ENCODE measurements around the gene LDB2. TPM values are rescaled to one million over a fixed set of nuclear protein-coding genes. Genes with fewer than 3 reads are reported as not detected.

Gene LDB2
- polyA plus RNA-seq, 3 donors = not detected

- no peaks in the 10 kb centered on the region for H3K27me3 ChIP-seq (ENCODE audit: control insufficient read depth in 2 of 2, insufficient read depth in 2 of 2, low read length in 2 of 2)
- no peaks in the 10 kb centered on the region for H3K9me3 ChIP-seq (replicated peaks in 1 of 2; ENCODE audit: control insufficient read depth in 1 of 2, insufficient read depth in 1 of 2, low read length in 2 of 2)
- Mint-ChIP-seq H3K36me3 (no peaks in the 10 kb centered on the region), H3K9me3 (no peaks in the 10 kb centered on the region), H3K4me3 (no peak overlapping the region), H3K27me3 (ENCODE audit: low read depth in 3 of 3) (peaks cover 0 to 2% (median 1%) of the 10 kb centered on the region in 3 donors), H3K4me1 (no peaks in the 10 kb centered on the region), H3K27ac (no peak overlapping the region)
- intact Hi-C loops (cut with micrococcal nuclease) = no loop called here
- no peak overlapping the region for H3K27ac ChIP-seq (ENCODE audit: low read depth in 1 of 2, low read length in 2 of 2)
- TF ChIP-seq CTCF (IDR thresholded peaks at IDR 0.05) = no peak
- H3K9ac ChIP-seq (ENCODE audit: insufficient read depth, low read length, poor library complexity, severe bottlenecking) = no peak overlapping the region
- H2AFZ ChIP-seq (ENCODE audit: insufficient read depth, low read depth, low read length, poor library complexity, severe bottlenecking) = no peak overlapping the region
- no peak overlapping the region for H3K4me3 ChIP-seq (replicated peaks in 1 of 3; ENCODE audit: low read depth in 2 of 3, low read length in 3 of 3)
- no peak for DNase-seq
- no peaks in the 10 kb centered on the region for H3K36me3 ChIP-seq (replicated peaks in 1 of 2; ENCODE audit: control insufficient read depth in 1 of 2, insufficient read depth in 2 of 2, low read length in 2 of 2)
- no peaks in the 10 kb centered on the region for H3K4me1 ChIP-seq (ENCODE audit: control insufficient read depth in 1 of 2, insufficient read depth in 2 of 2, low read length in 2 of 2)
- H4K20me1 ChIP-seq (ENCODE audit: insufficient read depth, low read length) = no peaks in the 10 kb centered on the region
- 29% methylated on average over 1 of the region's 7 CpGs for WGBS (ENCODE audit: insufficient coverage)
- H3K79me2 ChIP-seq (ENCODE audit: insufficient read depth, low read length) = no peaks in the 10 kb centered on the region
- no peak overlapping the region for H3K4me2 ChIP-seq (replicated peaks; ENCODE audit: extremely low read depth, low read length, poor library complexity, severe bottlenecking)
Measured at GRCh38 chr4:16598597-16599206, 299.7 kb downstream of the LDB2 start.

GRCh38 chr4:16597845-16598596, 300.4 kb downstream of the LDB2 start:
- H3K27me3 ChIP-seq (ENCODE audit: control insufficient read depth in 2 of 2, insufficient read depth in 2 of 2, low read length in 2 of 2) = no peaks in the 10 kb centered on the region
- H3K4me3 Mint-ChIP-seq = no peak overlapping the region
- intact Hi-C loops (cut with micrococcal nuclease) = no loop called here

More at GRCh38 chr4:16597845-16598596, 300.4 kb downstream of the LDB2 start:
- Histone ChIP-seq H3K27ac (ENCODE audit: low read depth in 1 of 2, low read length in 2 of 2) (no peak overlapping the region), H3K79me2 (ENCODE audit: insufficient read depth, low read length) (no peaks in the 10 kb centered on the region), H3K4me2 (replicated peaks; ENCODE audit: extremely low read depth, low read length, poor library complexity, severe bottlenecking) (no peak overlapping the region), H3K36me3 (replicated peaks in 1 of 2; ENCODE audit: control insufficient read depth in 1 of 2, insufficient read depth in 2 of 2, low read length in 2 of 2) (no peaks in the 10 kb centered on the region), H2AFZ (ENCODE audit: insufficient read depth, low read depth, low read length, poor library complexity, severe bottlenecking) (no peak overlapping the region), H3K4me3 (replicated peaks in 1 of 3; ENCODE audit: low read depth in 2 of 3, low read length in 3 of 3) (no peak overlapping the region), H3K9ac (ENCODE audit: insufficient read depth, low read length, poor library complexity, severe bottlenecking) (no peak overlapping the region), H4K20me1 (ENCODE audit: insufficient read depth, low read length) (no peaks in the 10 kb centered on the region), H3K9me3 (replicated peaks in 1 of 2; ENCODE audit: control insufficient read depth in 1 of 2, insufficient read depth in 1 of 2, low read length in 2 of 2) (no peaks in the 10 kb centered on the region), H3K4me1 (ENCODE audit: control insufficient read depth in 1 of 2, insufficient read depth in 2 of 2, low read length in 2 of 2) (no peaks in the 10 kb centered on the region)
- 95% methylated on average over 5 of the region's 6 CpGs for WGBS (ENCODE audit: insufficient coverage)
- H3K27ac Mint-ChIP-seq = no peak overlapping the region
- DNase-seq = no peak
- no peaks in the 10 kb centered on the region for H3K36me3 Mint-ChIP-seq
- TF ChIP-seq CTCF (IDR thresholded peaks at IDR 0.05) = no peak
- H3K27me3 Mint-ChIP-seq (ENCODE audit: low read depth in 3 of 3) = peaks cover 0 to 2% (median 1%) of the 10 kb centered on the region in 3 donors
- no peaks in the 10 kb centered on the region for H3K4me1 Mint-ChIP-seq
- no peaks in the 10 kb centered on the region for H3K9me3 Mint-ChIP-seq

Measured in CD14-positive monocyte (primary cell).